Measurements from ENCODE around the gene LRRC8E.

- TF ChIP-seq, protein P1, sequence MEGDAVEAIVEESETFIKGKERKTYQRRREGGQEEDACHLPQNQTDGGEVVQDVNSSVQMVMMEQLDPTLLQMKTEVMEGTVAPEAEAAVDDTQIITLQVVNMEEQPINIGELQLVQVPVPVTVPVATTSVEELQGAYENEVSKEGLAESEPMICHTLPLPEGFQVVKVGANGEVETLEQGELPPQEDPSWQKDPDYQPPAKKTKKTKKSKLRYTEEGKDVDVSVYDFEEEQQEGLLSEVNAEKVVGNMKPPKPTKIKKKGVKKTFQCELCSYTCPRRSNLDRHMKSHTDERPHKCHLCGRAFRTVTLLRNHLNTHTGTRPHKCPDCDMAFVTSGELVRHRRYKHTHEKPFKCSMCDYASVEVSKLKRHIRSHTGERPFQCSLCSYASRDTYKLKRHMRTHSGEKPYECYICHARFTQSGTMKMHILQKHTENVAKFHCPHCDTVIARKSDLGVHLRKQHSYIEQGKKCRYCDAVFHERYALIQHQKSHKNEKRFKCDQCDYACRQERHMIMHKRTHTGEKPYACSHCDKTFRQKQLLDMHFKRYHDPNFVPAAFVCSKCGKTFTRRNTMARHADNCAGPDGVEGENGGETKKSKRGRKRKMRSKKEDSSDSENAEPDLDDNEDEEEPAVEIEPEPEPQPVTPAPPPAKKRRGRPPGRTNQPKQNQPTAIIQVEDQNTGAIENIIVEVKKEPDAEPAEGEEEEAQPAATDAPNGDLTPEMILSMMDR (IDR thresholded peaks at IDR 0.05), result no peak
- TF ChIP-seq POLR2A (IDR thresholded peaks at IDR 0.05), result no peak
Observed at GRCh38 chr19:7909471-7910067, 21.3 kb downstream of the LRRC8E start.
